Smooth muscle cell (in vitro differentiated cells): ENCODE results near the gene IKBKE. TPM values are rescaled to one million over a fixed set of nuclear protein-coding genes. Genes with fewer than 3 reads are reported as not detected.

ENCODE experiments used
- DNase-seq: peaks from one replicate; lab custom pipeline; 2025; ENCODE audit not compliant: unreplicated experiment; lab: John Stamatoyannopoulos, UW
- H2AFZ ChIP-seq: fragments of 200-600 bp; sonication (generic); 2 replicates; pipeline ENCODE4 v1.6.0; 2016; ENCODE audit warnings: antibody characterized with exemption, low read depth, mild to moderate bottlenecking
- H3F3A ChIP-seq: fragments of 200-600 bp; sonication (generic); 2 replicates; pipeline ENCODE4 v1.6.0; 2017; ENCODE audit warnings: antibody characterized with exemption, low read depth
- H3K27ac ChIP-seq: fragments of 200-600 bp; sonication (generic); 2 replicates; pipeline ENCODE4 v1.5.1; 2016; ENCODE audit warnings: low read depth, mild to moderate bottlenecking
- H3K27me3 ChIP-seq: fragments of 200-600 bp; sonication (generic); 2 replicates; pipeline ENCODE4 v1.6.1; 2016; ENCODE audit warnings: low read depth, mild to moderate bottlenecking
- H3K36me3 ChIP-seq: fragments of 200-600 bp; sonication (generic); 2 replicates; pipeline ENCODE4 v1.5.1; 2016; ENCODE audit warnings: low read depth
- H3K4me1 ChIP-seq: fragments of 200-600 bp; sonication (generic); 2 replicates; pipeline ENCODE4 v1.5.1; 2016; ENCODE audit warnings: low read depth
- H3K4me2 ChIP-seq: fragments of 200-600 bp; sonication (generic); 2 replicates; pipeline ENCODE4 v1.6.0; 2016; ENCODE audit warnings: mild to moderate bottlenecking
- H3K4me3 ChIP-seq: fragments of 200-600 bp; sonication (generic); 2 replicates; pipeline ENCODE4 v1.5.1; 2016; ENCODE audit warnings: mild to moderate bottlenecking
- H3K79me2 ChIP-seq: fragments of 200-600 bp; sonication (generic); 2 replicates; pipeline ENCODE4 v1.6.0; 2016; ENCODE audit warnings: low read depth, mild to moderate bottlenecking
- H3K9ac ChIP-seq: fragments of 200-600 bp; sonication (generic); 2 replicates; pipeline ENCODE4 v1.6.0; 2016; ENCODE audit warnings: low read depth
- H3K9me3 ChIP-seq: fragments of 200-600 bp; sonication (generic); replicated peaks from 2 replicates; pipeline ENCODE4 v1.5.1; 2016; ENCODE audit warnings: low read depth
- H4K20me1 ChIP-seq: fragments of 200-600 bp; sonication (generic); 2 replicates; pipeline ENCODE4 v1.6.0; 2016; ENCODE audit warnings: low read depth
- WGBS: methylation state at CpG from one replicate; pipeline ENCODE4 v1.1.7; 2016; ENCODE audit warnings: low lambda C conversion rate; 5-methylcytosine and 5-hydroxymethylcytosine counted together
- polyA plus RNA-seq: library from polyadenylated mRNA; unstranded; fragments of >200 nt; fragmentation: Nextera tagmentation; extraction: Ambion mirVana; gene quantifications from 2 replicates; pipeline ENCODE4 v1.2.1, GENCODE V29; 2016
- total RNA-seq: library from RNA; depleted of rRNA; stranded (reverse); fragments of >200 nt; gene quantifications from 2 replicates; pipeline ENCODE4 v1.2.3, GENCODE V29; 2014
- TF ChIP-seq, protein P1 (sequence below): fragments of 200-600 bp; sonication (generic); IDR thresholded peaks from 2 replicates; pipeline ENCODE4 v1.5.1; 2017; ENCODE audit warnings: borderline replicate concordance, mild to moderate bottlenecking, antibody characterized with exemption; ENCODE audit not compliant: insufficient read depth, poor library complexity, severe bottlenecking

The IKBKE gene
- total and polyA plus RNA-seq, 2 experiments from 2014 or later = 4.0 to 9.7 TPM

DNA sequence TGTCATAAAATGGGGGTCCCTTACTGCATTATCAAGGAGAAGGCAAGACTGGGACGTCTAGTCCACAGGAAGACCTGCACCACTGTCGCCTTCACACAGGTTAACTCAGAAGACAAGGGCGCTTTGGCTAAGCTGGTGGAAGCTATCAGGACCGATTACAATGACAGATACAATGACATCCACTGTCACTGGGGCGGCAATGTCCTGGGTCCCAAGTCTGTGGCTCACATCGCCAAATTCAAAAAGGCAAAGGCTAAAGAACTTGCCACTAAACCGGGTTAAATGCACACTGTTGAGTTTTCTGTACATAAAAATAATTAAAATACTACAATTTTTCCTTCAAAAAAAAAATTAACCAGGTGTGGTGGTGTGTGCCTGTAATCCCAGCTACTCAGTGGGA lies 59.1 kb downstream of the IKBKE start:
- Histone ChIP-seq H3K9me3 (no peaks in the 10 kb centered on the region), H3K79me2 (no peaks in the 10 kb centered on the region), H3K27ac (no peak overlapping the region), H3K4me3 (no peak overlapping the region), H2AFZ (no peak overlapping the region), H4K20me1 (no peaks in the 10 kb centered on the region), H3K9ac (no peak overlapping the region), H3K36me3 (no peaks in the 10 kb centered on the region), H3F3A (no peaks in the 10 kb centered on the region), H3K27me3 (no peaks in the 10 kb centered on the region), H3K4me1 (no peaks in the 10 kb centered on the region), H3K4me2 (no peak overlapping the region)
- DNase-seq = no peak
- 91% methylated on average over 7 of the region's 7 CpGs for WGBS
- TF ChIP-seq, protein P1, sequence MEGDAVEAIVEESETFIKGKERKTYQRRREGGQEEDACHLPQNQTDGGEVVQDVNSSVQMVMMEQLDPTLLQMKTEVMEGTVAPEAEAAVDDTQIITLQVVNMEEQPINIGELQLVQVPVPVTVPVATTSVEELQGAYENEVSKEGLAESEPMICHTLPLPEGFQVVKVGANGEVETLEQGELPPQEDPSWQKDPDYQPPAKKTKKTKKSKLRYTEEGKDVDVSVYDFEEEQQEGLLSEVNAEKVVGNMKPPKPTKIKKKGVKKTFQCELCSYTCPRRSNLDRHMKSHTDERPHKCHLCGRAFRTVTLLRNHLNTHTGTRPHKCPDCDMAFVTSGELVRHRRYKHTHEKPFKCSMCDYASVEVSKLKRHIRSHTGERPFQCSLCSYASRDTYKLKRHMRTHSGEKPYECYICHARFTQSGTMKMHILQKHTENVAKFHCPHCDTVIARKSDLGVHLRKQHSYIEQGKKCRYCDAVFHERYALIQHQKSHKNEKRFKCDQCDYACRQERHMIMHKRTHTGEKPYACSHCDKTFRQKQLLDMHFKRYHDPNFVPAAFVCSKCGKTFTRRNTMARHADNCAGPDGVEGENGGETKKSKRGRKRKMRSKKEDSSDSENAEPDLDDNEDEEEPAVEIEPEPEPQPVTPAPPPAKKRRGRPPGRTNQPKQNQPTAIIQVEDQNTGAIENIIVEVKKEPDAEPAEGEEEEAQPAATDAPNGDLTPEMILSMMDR = no peak

DNA sequence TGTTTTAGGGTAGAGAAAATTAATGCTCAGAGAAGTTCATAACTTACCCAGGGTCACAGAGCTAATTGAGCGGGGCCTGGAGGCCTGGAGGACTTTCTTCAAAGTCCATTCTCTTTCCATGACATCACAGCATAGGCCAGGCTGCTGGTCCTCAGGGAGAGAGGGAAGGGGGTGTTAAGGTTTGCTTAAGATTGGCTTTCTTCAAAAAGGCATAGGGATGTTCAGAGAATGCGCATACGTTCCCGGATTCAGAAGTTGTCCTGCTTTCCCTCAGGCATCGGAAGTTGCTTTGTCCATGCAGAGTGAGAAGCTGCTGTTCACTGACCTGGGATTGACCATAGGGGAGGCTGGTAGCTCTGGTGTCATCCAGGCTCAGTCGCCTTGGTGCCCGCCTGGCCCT lies 62.1 kb downstream of the IKBKE start:
- Histone ChIP-seq H3K27ac (no peak overlapping the region), H2AFZ (no peak overlapping the region), H3K79me2 (no peaks in the 10 kb centered on the region), H3K4me1 (no peaks in the 10 kb centered on the region), H3K9me3 (no peaks in the 10 kb centered on the region), H3K36me3 (no peaks in the 10 kb centered on the region), H3F3A (no peaks in the 10 kb centered on the region), H3K4me2 (no peak overlapping the region), H3K27me3 (no peaks in the 10 kb centered on the region), H3K9ac (no peak overlapping the region), H4K20me1 (no peaks in the 10 kb centered on the region), H3K4me3 (no peak overlapping the region)
- TF ChIP-seq, protein P1 = no peak
- no peak for DNase-seq
- WGBS = 88% methylated on average over 7 of the region's 7 CpGs

DNA sequence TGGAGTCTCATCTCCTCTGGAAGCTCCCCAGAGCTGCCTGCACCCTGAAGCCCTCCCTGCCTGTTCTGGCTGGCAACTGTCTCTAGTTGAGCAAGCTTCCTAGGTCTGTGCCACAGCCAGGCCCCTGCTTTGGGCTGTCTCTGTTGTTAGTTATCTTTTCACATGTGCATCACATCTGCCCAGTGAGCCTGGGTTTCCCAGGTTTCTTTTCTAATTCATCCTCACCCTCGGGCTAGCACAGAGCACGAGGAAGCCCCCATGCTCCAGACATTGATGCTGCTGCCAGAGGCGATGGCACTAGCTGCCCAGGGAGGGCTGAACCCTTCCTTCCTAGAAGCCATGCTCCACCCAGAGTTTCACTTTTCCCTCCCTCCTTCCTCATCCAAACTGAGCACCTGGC lies 64.3 kb downstream of the IKBKE start:
- H3F3A ChIP-seq = no peaks in the 10 kb centered on the region
- DNase-seq = no peak
- H2AFZ ChIP-seq = no peak overlapping the region
- no peak overlapping the region for H3K9ac ChIP-seq
- H3K4me2 ChIP-seq = no peak overlapping the region
- no peak overlapping the region for H3K4me3 ChIP-seq
- H3K9me3 ChIP-seq = no peaks in the 10 kb centered on the region
- H3K4me1 ChIP-seq = no peaks in the 10 kb centered on the region
- no peaks in the 10 kb centered on the region for H4K20me1 ChIP-seq
- H3K79me2 ChIP-seq = no peaks in the 10 kb centered on the region
- 98% methylated on average over 3 of the region's 3 CpGs for WGBS
- TF ChIP-seq, protein P1 = no peak
- no peaks in the 10 kb centered on the region for H3K27me3 ChIP-seq
- no peak overlapping the region for H3K27ac ChIP-seq
- no peaks in the 10 kb centered on the region for H3K36me3 ChIP-seq

DNA sequence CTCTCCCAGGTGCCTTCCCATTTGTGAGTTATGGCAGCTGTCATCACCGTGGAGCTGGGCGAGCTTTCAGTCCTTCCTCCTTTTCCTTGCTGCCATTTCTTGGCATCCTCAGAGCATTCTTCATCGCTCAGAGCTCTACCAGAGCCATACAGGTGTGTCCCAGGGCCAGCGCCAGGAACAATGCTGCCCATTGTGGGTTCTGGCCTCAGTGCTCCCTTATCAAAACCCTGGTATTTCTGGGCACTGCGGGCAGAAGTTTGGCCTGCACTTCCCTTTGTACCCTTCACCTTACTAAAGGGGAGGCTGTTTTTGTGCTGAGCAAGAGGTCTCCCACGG lies 65.5 kb downstream of the IKBKE start:
- TF ChIP-seq, protein P1 = no peak
- Histone ChIP-seq H3K4me2 (no peak overlapping the region), H3K27me3 (no peaks in the 10 kb centered on the region), H3K27ac (no peak overlapping the region), H3K36me3 (no peaks in the 10 kb centered on the region), H3K9ac (no peak overlapping the region), H3F3A (no peaks in the 10 kb centered on the region), H3K9me3 (no peaks in the 10 kb centered on the region), H3K4me3 (no peak overlapping the region), H4K20me1 (no peaks in the 10 kb centered on the region), H3K4me1 (no peaks in the 10 kb centered on the region), H3K79me2 (no peaks in the 10 kb centered on the region), H2AFZ (no peak overlapping the region)
- DNase-seq = no peak
- WGBS = 96% methylated on average over 6 of the region's 6 CpGs
